Measurements from ENCODE around the gene CCNI2.
A peak's percentile ranks its signal among the peaks of the same experiment; 100 is the strongest.

The CCNI2 gene

DNA sequence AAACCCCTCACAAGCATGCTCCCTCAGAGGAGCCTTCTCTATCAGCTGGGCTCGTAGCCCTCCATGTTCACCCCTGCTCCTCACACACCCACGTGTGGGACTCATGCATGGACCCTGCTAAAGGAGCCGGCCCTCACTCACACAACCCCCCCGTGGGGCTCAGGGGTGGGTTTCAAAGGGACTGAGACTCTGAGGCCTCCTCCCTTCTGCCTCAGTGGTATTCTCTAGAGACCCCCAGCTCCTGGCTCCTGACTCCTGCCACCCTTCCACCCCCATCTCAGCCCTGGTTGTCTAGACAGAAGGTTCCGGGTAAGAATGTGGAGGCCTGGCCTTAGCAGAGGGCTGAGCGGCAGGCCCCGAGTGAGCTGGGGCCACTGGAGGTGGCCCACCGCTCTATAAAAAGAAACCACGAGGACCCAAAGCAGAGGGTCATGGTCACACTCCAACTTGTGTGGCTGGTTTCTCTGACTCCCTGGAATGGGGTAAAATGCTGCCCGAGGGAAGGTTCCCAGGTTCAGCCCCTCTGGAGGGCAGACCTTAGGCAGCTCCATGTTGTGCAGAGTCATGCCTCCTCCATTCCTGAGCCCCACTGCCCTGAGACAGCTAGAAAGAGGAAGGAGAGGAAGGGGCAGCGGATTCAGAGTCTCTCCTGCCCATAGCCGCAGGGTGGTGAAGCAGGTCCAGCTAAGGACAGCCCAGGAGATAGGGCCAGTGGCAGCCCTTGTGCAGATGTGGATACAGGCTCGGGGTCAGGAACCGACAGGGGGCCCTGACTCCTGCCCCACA is 19.0 kb downstream of the CCNI2 start:
- no peak for DNase-seq

DNA sequence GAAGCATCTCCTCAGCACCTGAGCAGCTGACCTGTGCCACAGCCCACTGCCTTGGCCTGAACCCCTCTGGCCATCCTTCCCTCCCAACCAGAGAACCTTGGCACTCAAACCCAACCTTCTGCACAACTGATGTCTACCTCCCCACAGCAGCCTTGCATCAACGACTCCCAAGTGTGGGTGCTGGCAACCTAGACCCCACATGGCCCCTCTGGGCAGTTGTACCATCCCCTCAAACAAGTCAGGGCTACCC is 19.5 kb downstream of the CCNI2 start:
- no peak for DNase-seq

DNA sequence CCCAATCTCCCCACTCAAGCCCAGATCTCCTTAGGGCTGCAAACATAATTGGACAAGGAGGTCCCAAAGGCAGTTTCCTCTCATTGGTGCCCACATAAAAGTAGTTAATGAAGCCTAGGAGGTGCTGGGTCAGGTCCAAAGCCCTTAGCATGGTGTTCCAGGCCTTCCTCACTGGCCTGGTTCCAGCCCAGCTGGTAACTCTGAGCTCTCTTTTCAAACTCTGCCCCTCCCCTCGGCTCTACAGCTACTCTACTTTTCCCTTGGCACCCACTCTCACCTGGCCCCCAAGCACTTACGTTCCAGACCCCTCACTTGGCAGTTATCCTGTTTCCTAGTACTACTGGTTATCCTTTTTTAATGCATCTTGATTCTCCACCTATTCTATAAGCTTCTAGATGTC is 19.9 kb downstream of the CCNI2 start:
- no peak for DNase-seq

DNA sequence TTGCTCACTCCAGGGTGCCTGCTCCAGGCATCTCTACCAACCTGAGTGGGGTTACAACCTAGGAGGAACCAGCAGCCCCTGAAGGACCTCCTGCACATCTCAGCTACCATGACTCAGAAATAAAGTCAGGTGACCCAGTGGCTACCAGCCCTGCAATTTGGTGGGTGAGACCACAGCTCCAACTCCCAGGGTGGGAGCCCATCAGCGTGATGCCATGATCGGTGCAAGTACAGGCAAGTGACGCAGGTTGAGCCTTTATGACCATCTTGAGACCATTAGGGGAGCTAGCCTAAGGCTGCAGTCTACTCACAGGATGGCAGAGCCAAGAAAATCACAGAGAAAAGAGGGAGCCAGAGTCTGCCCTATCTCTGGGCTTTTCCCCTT is 21.3 kb downstream of the CCNI2 start:
- DNase-seq, result no peak

DNA sequence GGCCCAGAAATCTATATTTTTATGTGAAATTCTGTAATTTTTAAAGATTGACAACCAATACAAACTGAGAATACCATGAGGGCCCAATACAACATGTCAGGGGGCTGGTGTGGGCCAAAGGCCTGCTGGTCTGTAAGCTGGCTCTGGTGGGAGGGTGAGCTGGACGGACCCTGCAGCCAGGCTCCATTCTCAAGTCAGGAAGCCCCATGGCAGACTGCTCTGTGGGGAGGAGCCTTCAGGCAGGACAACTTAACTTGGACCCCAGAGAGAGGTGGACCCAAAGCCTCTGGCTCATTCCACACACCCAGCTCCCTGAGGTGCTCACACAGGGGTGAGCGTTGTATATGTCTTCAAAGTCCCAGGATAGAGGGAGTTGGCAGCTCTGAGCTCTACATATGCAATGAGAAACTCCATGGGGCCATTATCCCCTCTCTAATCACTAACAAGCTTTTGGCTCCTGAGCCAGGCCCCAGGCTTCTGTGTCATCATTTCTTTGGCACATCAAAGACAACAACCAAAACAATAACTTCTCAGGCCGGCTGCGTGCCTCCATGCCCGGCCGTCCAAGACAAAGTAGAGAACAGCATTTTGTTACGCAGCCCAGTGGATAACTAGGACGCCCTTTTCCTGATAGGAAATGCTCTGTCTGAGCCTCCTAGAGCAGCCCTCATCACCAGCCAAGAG is 23.4 kb downstream of the CCNI2 start:
- DNase-seq, result no peak

DNA sequence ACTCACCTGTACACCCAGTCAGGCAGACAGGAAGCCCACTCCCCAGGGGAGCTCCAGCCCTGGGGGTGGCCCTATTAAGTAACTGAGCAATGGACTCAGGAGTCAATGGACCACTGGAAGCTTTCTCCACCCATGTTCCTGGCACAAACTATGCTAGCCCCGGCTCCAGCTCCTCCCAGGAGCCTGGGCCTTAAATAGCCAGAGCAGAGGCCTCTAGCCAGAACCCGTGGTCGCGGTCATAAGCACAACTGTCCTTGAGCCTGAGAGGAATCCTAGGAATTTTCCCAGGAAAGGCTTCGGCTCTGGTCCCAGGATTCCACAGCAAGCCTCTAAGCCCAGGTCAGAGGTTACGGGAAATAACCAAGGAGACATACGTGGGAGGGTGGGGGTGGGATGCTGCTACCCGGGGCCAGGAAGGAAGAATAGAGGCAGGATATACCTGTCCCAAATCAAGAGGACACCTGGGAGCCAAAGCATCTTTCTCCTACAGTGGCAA is 24.3 kb downstream of the CCNI2 start:
- no peak for DNase-seq

DNA sequence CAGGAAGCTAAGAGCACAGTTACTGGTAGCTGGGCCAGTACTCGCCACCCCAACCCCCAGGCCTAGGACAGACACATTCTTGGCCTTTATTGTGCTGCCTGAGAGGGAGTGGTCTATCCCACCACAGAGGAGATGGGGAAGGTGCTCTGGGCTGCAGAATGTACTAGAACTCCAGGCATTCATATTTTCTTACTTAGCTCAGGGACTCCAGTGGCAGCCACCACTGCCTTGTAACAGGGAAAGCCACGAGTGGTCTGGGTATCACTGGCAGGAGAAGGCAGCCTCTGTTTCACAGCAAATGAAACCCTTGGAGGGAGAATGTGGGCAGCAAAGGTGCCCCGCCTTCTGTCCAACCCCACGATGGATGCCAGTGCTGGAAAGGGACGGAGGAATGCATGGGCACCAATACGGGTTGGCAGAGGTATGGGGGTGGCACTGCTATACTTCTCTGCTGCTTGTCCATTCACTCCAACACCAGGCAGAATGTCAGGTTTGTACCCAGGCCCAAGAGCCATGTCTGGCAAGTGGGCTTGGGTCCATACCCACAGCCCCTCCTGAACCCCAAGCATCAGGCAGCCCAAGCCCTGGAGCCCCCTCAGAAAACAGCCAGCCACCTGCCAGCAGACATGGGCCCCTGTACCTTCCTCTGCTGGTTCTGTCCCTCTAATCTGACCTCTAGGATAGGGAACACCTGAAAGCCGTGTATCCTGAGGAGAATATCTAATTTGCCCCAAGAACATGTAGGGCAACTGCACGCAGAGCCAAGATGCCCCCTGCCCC is 25.3 kb downstream of the CCNI2 start:
- no peak for DNase-seq

DNA sequence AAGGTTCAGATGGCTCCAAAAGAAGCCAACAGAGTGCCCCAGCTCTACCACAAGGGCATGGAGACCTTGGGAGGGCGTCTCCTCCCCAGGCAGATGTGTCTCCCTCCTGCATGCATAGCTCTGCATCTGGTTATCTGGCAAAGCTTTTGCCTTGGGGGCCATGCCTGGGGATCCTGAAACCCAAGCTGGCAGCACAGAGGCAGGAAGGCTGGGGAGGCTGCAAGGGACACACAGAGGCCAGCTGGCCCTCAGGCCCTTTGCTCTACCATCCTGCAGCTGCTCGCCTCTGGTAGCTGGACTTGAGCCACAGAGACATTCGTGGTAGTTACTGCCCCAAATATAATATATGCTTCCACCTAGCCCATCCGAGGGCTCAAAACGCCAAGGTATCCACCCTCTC is 25.9 kb downstream of the CCNI2 start:
- no peak for DNase-seq

DNA sequence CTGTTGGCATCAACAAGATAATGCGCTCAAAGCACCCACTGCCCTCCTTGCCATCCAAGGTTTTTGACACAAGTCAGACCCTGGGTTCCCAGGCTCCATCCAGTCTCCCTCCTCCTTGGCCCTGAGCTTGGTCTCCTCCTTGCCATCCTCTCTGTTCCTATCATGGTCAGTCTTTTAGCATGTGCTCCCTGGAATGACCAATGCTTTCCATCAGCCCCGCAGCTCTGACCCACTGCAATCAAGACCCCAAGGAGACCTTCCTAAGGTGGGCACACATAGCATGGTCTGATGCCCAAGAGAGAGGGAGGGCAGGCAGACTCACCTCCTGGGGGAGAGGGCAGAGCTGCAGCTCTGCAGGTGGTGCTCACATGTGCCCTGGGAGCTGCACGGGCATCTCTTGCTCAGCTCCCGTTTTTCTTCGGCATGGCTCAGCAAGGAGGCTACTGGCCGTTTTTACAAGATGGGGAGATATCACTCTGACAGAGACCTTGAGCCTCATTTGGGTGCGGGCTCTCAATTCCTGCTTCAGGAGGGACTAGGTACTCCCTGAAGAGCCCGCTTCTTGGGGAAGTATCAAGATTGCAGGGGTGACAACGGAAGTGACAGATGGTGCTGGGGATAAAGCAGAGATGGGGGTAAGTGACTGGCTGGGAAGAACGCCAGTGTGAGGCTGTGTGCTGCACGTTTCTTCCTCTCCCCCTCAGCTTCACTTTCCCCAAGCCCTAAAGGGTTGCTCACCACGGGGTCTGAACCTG is 26.6 kb downstream of the CCNI2 start:
- no peak for DNase-seq

DNA sequence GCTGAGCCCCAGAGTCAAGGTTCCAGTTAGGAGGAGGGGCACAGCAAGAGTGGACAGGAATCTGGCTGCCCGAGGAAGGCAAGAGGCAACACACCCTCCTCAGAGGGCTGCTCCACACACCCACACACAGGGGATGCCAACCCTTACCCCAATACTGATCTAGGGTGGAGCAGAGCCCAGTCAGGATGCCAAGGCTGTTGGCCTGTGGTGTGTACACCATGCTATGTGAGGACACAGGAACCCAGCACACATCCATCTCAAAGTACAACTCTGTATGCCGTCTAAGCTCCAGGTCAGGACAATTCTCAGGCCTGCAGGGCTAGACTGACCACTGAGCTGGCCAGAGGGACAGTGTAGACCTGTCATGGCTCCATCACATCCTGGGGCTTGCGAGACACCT is 27.2 kb downstream of the CCNI2 start:
- no peak for DNase-seq

DNA sequence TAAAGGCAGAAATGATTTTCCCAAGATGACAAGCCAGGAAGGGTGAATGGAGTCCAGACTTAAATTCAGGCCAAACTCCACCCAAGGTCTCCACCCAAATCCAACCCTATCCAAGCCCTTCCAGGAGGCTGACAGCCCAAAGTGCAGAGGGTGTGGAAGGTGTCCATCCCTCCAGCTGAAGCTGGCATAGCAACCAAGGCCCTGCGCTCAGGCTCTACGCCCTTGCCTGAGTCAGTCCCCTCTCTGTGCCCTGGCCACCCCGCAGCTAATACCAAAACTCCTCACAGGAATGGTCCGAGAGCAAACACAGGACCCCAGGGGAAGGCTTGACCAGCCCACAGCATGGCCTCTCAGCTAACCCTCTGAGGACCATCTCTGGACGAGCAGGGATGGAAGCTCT is 27.7 kb downstream of the CCNI2 start:
- DNase-seq, result no peak

DNA sequence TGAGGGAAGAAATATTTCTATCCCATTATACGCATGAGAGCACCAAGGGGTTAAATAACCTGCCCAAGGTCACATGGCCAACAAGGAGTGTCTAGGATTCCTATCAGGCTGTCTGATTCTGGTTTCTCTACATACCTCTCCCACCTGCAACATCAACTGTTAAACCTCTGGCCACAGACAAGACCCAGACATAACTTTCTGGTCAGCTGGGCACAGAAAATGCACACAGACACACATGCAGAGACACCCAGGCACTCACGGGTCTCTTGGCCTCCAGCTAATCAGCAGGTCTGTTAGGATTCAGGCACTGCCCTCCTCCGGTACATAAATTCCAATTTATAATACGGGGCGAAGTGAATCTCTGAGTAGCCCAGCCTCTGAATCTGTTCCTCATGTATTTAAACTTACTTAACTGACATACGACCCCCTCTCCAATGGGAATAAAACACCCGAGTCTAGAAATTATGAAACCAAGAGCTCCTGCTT is 28.3 kb downstream of the CCNI2 start:
- DNase-seq, result no peak

DNA sequence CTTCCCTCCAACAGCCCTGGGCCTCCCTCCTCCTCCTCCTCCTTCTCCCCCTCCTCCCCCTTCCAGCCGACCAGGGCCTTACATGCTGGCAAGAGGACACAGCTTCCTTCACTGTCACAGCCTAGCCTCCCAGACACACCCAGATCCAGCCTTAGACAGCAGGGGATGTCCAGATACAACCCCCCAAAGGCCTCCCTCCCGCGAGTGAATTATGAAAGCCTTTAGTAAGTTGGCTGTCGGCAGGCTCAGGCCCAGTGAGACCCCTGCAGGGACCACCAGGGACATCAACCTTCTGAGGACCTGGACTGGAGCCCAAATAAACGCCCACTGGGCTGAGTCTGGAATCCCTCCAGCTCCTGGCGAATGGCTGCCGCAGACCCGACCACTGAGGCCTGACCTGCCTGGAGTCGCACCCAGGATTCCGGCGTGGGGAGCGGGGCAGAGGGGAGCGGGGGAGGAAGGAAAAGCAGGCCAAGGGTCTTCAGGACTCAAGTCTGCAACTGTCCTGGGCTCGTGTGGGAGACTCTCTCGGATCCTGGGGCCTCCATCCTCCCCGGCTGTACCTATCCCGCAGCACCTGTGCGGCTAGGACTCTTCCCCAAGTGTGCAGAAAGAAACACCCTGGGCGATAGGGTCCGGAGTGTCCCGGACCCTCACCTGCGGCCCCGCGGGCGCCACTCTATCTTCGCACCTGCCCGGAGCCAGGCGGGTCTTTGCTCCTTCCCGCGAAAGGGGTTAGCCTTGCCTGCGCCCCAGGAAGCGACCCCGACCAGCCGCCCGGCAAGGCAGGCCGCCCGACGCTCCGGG is 29.1 kb downstream of the CCNI2 start:
- DNase-seq, result no peak

DNA sequence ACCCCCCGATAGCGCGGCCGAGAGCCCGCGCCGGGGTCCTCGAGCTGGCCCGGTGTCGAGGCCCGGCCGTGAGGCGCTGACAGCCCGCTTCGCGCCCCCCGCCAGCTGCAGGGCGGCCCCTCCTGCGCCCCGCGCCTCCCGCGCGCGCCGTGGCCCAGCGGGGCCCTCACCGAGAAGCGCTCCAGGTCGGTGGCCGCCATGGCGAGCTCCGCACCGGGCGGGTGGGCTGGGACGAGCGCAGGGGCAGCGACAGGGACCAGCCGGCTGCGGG is 29.6 kb downstream of the CCNI2 start:
- DNase-seq, result no peak

DNA sequence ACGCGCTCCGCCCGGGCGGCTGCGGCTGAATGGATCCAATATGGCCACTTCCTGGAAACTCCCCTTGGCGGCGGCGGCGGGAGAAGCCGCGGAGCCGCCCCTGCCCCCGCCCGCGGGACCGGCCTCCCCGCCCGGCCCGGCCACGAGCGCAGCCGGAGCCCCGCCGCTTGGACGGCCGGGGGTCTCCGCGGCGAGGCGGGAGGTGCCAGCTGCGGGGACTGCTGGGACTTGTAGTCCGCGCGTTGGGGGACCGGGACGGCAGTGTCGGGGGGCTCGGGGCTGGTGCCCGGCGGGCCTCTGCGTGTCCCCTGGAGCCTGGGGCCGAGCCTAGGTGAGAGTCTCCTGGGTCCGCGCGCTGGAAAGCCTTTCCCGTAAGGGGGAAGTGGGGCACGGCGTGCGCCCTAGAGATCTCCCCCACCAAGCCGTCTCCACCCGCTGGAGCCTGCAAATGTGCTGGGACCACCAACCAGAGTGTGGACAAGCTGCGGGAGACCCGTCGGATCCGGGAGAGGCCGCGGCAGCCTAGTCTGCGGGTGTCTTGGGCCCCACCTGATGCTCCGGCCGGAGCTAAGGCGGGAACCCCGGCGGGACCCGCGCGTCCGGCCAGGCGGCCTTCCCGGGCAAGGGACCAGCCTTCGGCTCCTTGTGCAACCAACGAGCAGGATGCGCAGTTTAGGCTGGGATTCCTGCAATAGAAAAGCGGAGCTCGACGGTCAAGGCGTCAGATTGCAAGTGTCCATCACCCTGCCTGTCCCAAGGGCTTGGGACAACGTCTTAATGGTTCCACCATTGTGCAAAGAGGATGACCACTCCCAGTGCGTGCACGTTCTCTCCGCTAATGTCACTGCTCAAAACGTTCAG is 30.2 kb downstream of the CCNI2 start, which contains the start of gene SEPTIN8:
SEPTIN8 (minus strand) TSS at position 31 of the 861 bp plus-strand sequence. CDS start 102 bp downstream, outside the sequence.
- peak; percentile 9 for DNase-seq

DNA sequence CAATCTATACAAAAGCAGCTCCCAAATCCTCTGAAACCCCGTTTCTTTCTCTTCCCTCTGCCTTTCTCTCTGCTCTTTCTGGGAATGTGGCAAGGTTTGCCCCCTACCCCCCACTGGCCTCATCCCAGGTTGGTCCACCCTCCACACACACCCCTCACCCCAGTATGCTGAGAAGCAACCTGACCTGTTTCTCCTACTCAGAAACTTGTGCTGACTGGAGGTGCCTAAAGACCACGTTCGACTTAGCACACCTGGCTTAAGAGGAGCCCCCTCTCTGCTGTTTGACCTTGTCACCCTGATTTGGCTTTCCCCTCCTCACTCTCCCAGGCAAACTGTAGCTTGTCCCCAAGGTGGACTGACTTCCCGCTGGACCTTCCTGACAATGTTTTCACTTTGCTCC is 30.9 kb downstream of the CCNI2 start:
- DNase-seq, result no peak

DNA sequence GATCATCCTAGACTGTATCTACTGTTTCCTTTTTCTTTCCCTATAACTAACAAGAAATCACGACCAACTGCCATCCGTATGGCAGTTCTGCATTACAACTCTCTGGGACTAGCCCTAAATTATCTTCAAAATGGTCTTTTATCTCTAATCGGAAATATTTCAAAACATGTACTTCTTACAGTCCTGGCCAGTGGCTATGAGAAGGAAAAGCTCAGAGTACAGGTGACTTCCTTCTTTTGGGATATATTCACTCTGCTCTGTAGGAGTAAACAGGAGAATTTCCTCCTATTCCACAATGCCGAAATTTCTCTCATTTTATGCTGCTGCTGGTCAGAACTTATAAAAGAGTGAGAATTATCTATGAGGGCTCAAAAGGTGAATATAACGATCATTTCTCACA is 31.6 kb downstream of the CCNI2 start:
- DNase-seq, result no peak

DNA sequence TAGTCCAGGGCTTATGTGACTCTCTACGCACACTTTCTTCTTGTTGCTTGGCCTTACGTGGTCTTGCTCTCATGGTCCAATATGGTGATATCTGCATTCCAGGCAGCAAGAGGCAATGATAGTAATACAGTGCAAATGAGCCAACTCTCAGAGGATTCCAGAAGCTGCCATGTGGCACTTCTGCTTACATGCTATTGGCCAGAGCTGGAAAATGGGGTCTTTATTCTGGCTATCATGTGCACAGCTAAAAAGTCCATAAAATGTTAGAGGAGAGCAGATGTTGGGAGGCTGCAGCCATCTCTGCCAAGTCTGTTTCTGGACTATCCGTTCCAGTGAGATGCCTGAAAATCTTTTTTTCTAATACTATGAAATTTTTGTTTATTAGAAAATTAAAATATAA is 32.7 kb downstream of the CCNI2 start:
- no peak for DNase-seq

DNA sequence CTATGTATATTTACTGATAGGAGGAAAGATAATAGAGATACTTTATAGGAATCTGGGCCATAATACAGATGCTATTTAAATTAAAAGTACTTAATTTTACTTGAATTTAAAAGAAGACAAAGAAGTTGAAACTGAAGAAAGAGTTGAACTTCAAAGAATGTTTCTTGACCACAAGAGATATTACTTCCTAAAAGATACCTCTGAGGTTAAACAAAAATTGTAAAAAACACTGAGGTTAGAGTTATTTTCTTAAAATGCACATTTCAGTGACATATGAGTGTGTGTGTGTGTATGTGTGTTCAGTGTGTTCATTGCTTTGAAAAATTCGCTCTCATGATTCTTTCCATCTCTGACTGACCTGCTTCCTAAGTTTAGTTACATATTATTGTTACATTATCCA is 33.4 kb downstream of the CCNI2 start:
- DNase-seq, result no peak

DNA sequence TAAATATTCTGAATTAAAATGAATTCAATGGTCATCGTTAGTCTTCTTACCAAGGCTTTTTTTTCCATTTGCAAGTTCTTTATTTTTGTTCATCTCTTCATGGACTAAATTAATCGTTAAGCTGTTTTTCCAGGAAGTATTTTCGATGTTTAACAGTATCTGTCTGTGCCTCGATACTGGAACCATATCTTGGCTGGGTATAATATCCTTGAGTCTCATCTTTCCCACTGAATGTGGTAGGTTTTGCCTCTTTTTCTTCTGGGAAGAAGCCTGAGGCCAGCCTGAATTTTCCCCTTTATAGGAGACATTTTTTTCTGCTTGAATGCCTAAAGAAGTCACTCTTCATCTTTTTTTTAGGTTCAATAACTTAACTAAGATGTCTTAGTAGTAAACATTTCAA is 33.8 kb downstream of the CCNI2 start:
- DNase-seq, result no peak

DNA sequence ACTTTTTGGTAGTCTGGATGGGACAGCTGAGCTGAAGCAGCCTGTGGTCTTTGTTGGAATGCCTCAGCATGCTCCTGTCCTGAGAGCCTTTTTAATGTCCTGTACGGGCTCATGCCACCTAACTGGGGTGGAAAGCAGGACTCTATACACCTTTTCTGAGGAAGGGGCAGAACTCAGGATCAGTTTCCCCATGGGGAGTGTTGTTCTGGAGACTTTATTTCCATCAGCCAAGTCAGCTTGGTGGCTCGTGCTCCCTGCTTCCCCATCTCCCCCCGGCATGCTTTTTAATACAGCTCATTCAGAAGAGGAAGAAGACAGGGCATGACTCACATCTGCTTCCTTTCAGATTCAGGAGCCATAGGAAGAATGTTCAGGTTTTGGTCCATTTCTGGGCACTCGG is 34.9 kb downstream of the CCNI2 start:
- no peak for DNase-seq

Data from stimulated activated CD4-positive, alpha-beta T cell treated with anti-CD3 and anti-CD28 coated beads, Interleukin-1b, Interleukin-23, amount 100 ng/mL, for 48 hours (primary cell).